DMS 273 (cell line): Measurements from ENCODE around the gene PRKN.

ENCODE experiments used
- DNase-seq: peaks from one replicate; lab custom pipeline; 2025; ENCODE audit not compliant: unreplicated experiment; lab: John Stamatoyannopoulos, UW

Gene PRKN

GRCh38 chr6:161584621-161585340 lies 1142.8 kb downstream of the PRKN start:
- no peak for DNase-seq

GRCh38 chr6:161584051-161584450 lies 1143.5 kb downstream of the PRKN start:
- no peak for DNase-seq

- DNase-seq = no peak
Measured at GRCh38 chr6:161583584-161583983, 1144.0 kb downstream of the PRKN start.

- no peak for DNase-seq
Measured at GRCh38 chr6:161578478-161578877, 1149.1 kb downstream of the PRKN start.

- no peak for DNase-seq
Measured at GRCh38 chr6:161575523-161576254, 1151.9 kb downstream of the PRKN start.

- DNase-seq = no peak
Measured at GRCh38 chr6:161568885-161569456, 1158.6 kb downstream of the PRKN start.

GRCh38 chr6:161564952-161565351 lies 1162.6 kb downstream of the PRKN start:
- no peak for DNase-seq

GRCh38 chr6:161561908-161562307 lies 1165.7 kb downstream of the PRKN start:
- no peak for DNase-seq

- DNase-seq = peak; percentile 15
Measured at GRCh38 chr6:161557333-161558107, 1170.0 kb downstream of the PRKN start.

GRCh38 chr6:161554883-161555282 lies 1172.7 kb downstream of the PRKN start:
- DNase-seq = no peak

GRCh38 chr6:161549977-161550655 lies 1177.5 kb downstream of the PRKN start:
- peak; percentile 30 for DNase-seq

- no peak for DNase-seq
Measured at GRCh38 chr6:161548713-161549296, 1178.8 kb downstream of the PRKN start.

- DNase-seq = no peak
Measured at GRCh38 chr6:161547617-161548016, 1179.9 kb downstream of the PRKN start.

- DNase-seq = no peak
Measured at GRCh38 chr6:161546632-161547031, 1180.9 kb downstream of the PRKN start.

GRCh38 chr6:161545741-161546140 lies 1181.8 kb downstream of the PRKN start:
- no peak for DNase-seq

- DNase-seq = no peak
Measured at GRCh38 chr6:161544801-161545480, 1182.6 kb downstream of the PRKN start.

GRCh38 chr6:161543684-161544309 lies 1183.8 kb downstream of the PRKN start:
- no peak for DNase-seq

- DNase-seq = no peak
Measured at GRCh38 chr6:161542346-161542980, 1185.1 kb downstream of the PRKN start.

- no peak for DNase-seq
Measured at GRCh38 chr6:161540532-161540931, 1187.0 kb downstream of the PRKN start.
